ENCODE measurements around the gene GAPVD1.
"Not testable (repeated sequence)": the region's sequence is repeated elsewhere in the genome, so short reads cannot be mapped to it uniquely, and the experiment has no call there.

GAPVD1 gene

DNA sequence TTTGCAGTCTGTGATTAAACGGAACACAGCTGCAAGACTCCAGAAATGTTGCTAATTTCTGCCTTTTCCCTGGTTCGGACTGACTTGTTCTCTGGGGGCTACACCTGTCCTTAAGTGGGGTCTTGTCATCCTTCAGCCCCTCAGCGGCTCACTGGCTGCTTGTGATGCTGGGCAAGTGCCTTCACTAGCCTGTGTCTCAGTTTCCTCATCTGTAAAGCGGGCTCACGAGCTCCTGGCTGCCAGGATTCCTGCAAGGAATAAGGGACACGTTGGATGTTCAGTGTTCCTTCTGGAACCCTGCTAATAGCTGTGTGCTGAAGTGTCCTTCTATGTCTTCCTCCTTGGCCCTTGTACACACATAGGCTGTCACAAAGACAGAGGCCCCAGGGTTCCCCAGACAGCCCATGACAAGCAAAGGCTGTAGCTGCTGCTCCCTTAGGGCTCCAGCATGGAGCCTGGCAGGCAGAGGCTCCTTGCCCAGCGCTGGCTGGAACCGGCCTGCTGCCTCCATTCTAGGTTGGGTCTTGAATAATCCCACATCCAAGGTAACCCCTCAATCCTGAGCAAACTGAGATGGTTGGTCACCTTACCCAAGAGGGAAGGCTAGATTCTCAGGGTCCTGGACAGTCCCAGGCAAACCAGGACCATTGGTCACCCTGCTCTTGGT lies 116.1 kb downstream of the GAPVD1 start:
- no peak for DNase-seq

- DNase-seq = peak; percentile 19
Observed at GRCh38 chr9:125378778-125379177, 117.2 kb downstream of the GAPVD1 start.

DNA sequence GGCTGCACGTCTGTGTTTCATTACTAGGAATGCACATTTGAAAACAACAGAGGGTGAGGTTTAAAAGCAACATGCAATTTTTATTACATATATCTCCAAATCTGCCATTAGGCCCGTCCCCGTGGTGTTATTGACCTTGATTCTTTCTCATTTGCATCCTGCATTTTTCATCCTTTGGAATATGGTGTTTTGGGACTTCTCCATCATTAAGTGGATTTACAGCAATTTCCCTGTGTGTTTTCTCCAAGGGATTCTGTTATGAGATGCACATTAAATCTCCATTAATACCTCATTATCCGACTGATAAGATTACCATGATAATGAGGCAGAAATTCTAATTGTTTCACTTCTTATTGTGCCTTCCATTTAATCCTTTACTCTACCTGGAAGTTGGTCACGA lies 117.6 kb downstream of the GAPVD1 start:
- no peak for DNase-seq

GRCh38 chr9:125380406-125380805 lies 118.8 kb downstream of the GAPVD1 start:
- DNase-seq = no peak

- no peak for DNase-seq
Observed at GRCh38 chr9:125387861-125388524, 126.4 kb downstream of the GAPVD1 start.

- DNase-seq = no peak
Observed at GRCh38 chr9:125388978-125389377, 127.4 kb downstream of the GAPVD1 start.

- DNase-seq = no peak
Observed at GRCh38 chr9:125391704-125392103, 130.1 kb downstream of the GAPVD1 start.

DNA sequence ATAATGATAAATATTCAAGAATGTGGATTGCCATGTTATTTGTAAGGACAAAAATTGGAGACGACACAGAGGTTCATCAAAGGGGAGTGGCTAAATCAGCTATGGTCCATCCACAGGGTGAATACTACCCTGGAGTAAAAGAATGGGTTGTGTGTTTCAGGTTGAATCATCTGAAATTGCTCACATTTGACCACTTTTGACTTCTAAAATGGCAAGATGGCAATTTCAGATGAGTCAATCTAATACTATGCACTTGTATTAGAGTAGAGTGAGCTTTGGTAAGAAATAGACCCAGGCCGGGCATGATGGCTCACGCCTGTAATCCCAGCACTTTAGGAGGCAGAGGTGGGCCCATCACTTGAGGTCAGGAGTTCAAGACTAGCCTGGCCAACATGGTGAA lies 131.8 kb downstream of the GAPVD1 start:
- no peak for DNase-seq

- DNase-seq = no peak
Observed at GRCh38 chr9:125396799-125397198, 135.2 kb downstream of the GAPVD1 start.

DNA sequence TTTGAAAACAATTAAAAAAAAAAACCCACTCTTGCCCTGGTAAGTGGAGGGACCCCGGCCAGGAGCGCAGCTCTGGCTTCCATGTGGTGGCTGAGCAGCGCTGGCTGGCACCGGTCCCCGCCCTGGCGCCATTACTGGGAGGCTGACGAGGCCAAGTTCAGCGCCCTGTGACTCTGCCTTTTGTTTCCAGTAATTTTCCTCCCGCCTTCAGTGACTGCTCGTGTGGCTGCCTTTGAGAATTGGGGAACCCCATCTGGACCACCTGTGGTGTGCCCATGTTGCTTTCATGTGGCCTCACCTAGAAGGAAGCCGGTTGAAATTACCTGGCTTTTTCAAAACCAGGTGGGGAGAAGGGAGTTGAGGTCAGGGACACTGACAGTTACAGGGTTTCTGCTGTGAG lies 136.1 kb downstream of the GAPVD1 start:
- DNase-seq = no peak

- no peak for DNase-seq
Observed at GRCh38 chr9:125398243-125398642, 136.6 kb downstream of the GAPVD1 start.

DNA sequence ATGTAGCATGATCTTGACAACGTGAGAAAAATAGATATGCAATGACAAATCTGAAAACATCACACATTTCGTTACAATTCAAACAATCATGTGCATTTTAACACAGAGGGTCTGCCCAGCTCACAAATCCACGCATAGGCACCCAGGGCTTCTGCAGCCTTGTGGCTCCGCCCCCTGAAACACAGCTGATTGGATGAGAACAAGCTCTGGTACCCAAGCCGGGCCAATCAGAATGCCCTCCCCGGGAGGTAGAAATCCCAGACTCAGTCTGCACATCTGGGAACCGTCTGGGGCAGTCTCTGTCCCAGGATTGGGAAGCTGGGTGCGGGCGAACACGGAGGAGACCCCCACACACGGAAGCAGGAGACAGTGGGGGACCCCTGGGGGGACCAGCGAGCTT lies 137.5 kb downstream of the GAPVD1 start:
- no peak for DNase-seq

GRCh38 chr9:125399666-125400065 lies 138.0 kb downstream of the GAPVD1 start:
- DNase-seq = no peak

DNA sequence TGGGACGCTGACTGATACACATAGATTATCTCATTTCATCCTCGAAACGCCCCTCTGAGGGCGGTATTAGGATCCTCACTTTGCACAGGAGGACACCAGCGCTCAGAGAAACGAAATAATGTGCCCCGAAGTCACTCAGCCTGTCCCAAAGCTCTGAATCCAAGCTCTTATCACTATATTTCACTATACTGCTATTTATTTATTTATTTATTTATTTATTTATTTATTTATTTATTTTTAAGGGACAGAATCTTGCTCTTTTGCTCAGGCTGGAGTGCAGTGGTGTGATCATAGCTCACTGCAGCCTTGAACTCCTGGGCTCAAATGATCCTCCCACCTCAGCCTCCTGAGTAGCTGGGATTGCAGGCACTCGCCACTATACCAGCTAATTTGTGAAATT lies 138.6 kb downstream of the GAPVD1 start:
- not testable (repeated sequence) for DNase-seq

DNA sequence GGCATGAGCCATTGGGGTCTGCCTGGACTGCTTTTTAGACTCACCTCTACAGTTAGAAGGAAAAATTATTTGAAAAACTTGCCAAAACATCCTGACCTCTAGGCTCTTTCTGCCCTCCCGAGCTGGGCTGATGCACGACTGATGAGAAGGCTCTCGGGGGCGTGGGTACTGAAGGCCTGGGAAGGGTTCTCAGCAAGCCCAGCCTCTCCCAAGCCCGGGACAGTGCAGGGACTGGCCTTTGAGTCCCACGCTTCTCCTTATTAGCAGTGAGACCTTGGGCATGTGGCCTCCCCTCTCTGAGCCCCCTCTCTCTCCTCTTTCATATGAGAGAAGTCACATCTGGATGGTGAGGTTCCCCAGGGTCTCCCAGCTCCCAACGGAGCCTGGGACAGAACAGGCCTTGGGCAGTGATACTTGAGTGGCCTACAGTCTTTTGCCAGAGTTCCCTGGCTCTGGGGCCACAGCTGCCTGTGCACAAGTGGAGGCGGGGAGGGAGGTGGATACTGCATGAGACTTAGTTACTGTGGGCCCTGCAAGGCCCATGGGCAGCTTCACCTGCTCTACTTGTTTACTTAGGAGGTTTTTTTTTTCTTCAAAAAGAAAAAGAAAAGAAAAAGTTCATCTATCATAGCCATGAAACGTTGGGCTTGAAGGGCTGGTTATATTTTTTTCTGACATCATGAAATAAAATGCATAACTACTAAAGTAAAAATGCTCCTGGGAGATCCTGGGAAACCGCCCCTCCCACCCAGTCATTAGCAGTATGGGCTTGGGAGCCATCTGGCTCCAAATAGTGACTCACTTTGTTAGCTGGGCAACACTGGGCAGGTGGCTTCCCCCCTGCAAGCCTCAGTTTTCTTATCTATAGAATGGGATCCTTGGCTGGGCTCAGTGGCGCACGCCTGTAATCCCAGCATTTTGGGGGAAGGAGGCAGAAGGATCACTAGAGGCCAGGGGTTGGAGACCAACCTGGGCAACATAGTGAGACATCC lies 139.4 kb downstream of the GAPVD1 start:
- DNase-seq = peak; percentile 75

DNA sequence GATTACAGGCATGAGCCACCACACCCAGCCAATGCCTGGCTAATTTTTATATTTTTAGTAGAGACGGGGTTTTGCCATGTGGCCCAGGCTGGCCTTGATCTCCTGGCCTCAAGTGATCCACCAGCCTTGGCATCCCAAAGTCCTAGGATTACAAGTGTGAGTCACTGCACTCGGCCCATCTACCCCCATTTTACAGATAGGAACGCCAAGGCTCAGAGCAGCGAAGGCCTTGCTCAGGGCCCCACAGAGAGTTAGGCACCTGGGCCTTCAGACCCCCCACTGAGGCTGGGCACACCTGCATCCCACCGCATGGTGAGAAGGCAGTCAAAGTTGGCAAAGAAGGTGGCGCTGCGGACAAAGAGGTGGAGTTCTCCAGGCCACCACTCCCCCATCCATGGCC lies 143.1 kb downstream of the GAPVD1 start:
- DNase-seq = no peak

- DNase-seq = peak; percentile 28
Observed at GRCh38 chr9:125405938-125406809, 144.5 kb downstream of the GAPVD1 start.

DNA sequence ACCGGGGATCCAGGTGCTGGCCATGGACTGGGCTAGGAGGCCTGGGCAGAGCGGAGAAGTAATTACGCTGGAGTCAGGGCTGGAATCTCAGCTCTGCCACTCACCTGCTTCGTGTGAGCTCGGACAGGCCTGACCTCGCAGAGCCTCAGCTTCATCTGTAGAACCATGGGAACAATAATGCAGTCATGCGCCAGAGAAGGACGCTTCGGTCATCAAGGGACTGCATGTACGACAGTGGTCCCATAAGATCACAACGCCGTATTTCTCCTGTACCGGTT lies 145.1 kb downstream of the GAPVD1 start:
- no peak for DNase-seq

GRCh38 chr9:125407432-125407973 lies 145.9 kb downstream of the GAPVD1 start:
- DNase-seq = no peak

GRCh38 chr9:125407974-125408900 lies 146.6 kb downstream of the GAPVD1 start:
- DNase-seq = peak; percentile 85

DNA sequence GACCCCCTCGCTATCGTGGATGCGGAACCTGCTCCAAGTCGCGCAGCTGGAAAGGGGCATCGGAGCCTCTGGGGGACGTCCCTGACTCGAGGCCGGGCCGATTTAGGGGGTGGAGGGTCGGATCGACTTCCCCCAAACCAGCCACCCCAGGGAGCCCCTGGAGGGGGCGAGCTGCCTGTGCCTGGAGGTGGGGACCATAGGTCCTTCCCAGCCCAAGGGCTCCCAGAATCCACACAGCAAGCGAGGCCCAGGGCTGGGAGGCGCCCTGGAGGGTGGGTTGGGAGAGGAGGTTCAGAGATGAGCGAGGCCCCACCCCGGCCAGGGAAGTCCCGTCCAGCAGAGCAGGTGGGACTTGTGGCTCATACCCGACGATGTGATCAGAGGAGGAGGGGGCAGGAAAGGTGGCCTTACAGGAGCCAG lies 147.6 kb downstream of the GAPVD1 start:
- DNase-seq = peak; percentile 51
